GM23248 (cell line): ENCODE results near the gene SMIM14.

Experiments used
- EZH2 ChIP-seq: fragments of 200-600 bp; sonication (generic); IDR thresholded peaks from 2 replicates; pipeline ENCODE4 v1.6.1; 2018; ENCODE audit warnings: antibody characterized with exemption, mild to moderate bottlenecking; ENCODE audit not compliant: insufficient read depth, poor library complexity, severe bottlenecking
- EZH2phosphoT487 ChIP-seq: fragments of 200-600 bp; sonication (generic); IDR thresholded peaks from 2 replicates; pipeline ENCODE4 v1.6.1; 2018; ENCODE audit warnings: antibody characterized with exemption, moderate library complexity, mild to moderate bottlenecking, low read depth; ENCODE audit not compliant: insufficient read depth

DNA sequence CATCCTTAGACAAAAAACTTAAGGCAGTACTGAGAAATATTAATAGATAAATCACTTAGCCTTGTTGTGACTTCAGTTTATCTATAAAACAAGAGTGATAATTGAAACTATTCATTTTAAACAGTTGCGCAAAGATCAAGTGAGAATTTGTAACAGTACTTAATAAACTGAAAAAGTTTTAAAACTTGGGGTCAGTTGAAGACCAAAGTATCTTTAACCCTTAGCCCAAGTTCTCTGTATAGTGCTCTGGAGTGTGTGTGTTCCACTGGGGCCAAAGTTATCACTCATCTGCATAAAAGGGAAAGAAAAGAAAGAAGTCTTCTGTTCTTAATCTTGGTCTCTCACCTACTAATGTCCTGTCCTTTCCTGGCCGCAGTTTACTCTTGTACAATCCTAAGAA, 11.3 kb downstream of the SMIM14 start:
- TF ChIP-seq EZH2 (no peak), EZH2phosphoT487 (no peak)
